Sigmoid colon (tissue), 7 donors: ENCODE results near the gene TSC22D1. TPM values are rescaled to one million over a fixed set of nuclear protein-coding genes. Genes with fewer than 3 reads are reported as not detected.

ENCODE experiments used
- DNase-seq: peaks from one replicate; pipeline ENCODE4 v3.0.0-alpha.2; 2019
- H3K27ac ChIP-seq, 4 donors: fragments of 200-600 bp; sonication (generic); one replicate each; pipeline ENCODE4 v1.5.1; 2016 to 2019; ENCODE audit warnings: mild to moderate bottlenecking in 1 of 4
- H3K27me3 ChIP-seq, 3 donors: fragments of 200-600 bp; sonication (generic); one replicate each; pipeline ENCODE4 v1.5.1; 2019; ENCODE audit warnings: mild to moderate bottlenecking in 1 of 3
- H3K36me3 ChIP-seq, 4 donors: fragments of 200-600 bp; sonication (generic); one replicate each; pipeline ENCODE4 v1.5.1; 2016 to 2019
- H3K4me1 ChIP-seq, 4 donors: fragments of 200-600 bp; sonication (generic); one replicate each; pipeline ENCODE4 v1.5.1; 2017 to 2019
- H3K4me3 ChIP-seq, 4 donors: fragments of 200-600 bp; sonication (generic); one replicate each; pipeline ENCODE4 v1.5.1; 2017 to 2019; ENCODE audit warnings: mild to moderate bottlenecking in 2 of 4, moderate library complexity in 1 of 4
- H3K9me3 ChIP-seq, 4 donors: fragments of 200-600 bp in 3 of 4; sonication (generic) in 3 of 4; one replicate each; pipeline versions ENCODE4 v1.5.1 to v1.6.1; 2013 to 2019
- CTCF ChIP-seq, 4 experiments: fragments of 450-650 bp in 3 of 4; fragments of 200-600 bp in 1 of 4; IDR thresholded peaks; one replicate each; pipeline ENCODE4 v1.5.1; 2016 to 2019; ENCODE audit warnings: antibody characterized with exemption in 4 of 4, mild to moderate bottlenecking in 3 of 4, moderate library complexity in 2 of 4
- EP300 ChIP-seq, 4 donors: sonication (generic); formaldehyde crosslinking; IDR thresholded peaks; one replicate each; pipeline ENCODE4 v1.6.1; 2017; ENCODE audit warnings: antibody characterized with exemption in 4 of 4
- POLR2A ChIP-seq, 2 donors: fragments of 450-650 bp; IDR thresholded peaks; one replicate each; pipeline ENCODE4 v1.6.1; 2016; ENCODE audit warnings: antibody characterized with exemption in 2 of 2, mild to moderate bottlenecking in 2 of 2, moderate library complexity in 2 of 2
- POLR2AphosphoS5 ChIP-seq, 4 donors: sonication (generic); formaldehyde crosslinking; IDR thresholded peaks; one replicate each; pipeline ENCODE4 v1.6.1; 2017; ENCODE audit warnings: antibody characterized with exemption in 4 of 4
- WGBS, 2 donors: extraction: QIAGEN DNeasy Blood & Tissue Kit; methylation state at CpG; one replicate each; pipeline ENCODE4 v1.1.7; 2013; 5-methylcytosine and 5-hydroxymethylcytosine counted together
- intact Hi-C: fragments of 100-400 bp; cut with DNase I; formaldehyde crosslinking; loops from one replicate; pipeline ENCODE4 v1.15.1; 2023
- polyA plus RNA-seq, 3 donors: library from polyadenylated mRNA; stranded (reverse); fragments of 200-250 nt; gene quantifications; one replicate each; pipeline ENCODE4 v1.2.3, GENCODE V29; 2013
- total RNA-seq, 4 donors: library from RNA; depleted of rRNA; stranded (reverse); fragments of >200 nt; gene quantifications; one replicate each; pipeline ENCODE4 v1.1.0, GENCODE V29; 2016
- donor health status: healthy with polysubstance abuse.
- donor health status: Bipolar disorder and iron deficiency.
- donor health status: healthy.

Gene TSC22D1
- total and polyA plus RNA-seq, 7 donors, result 121 to 225 (median 176) TPM

GRCh38 chr13:44497801-44498200 lies 78.3 kb downstream of the TSC22D1 start:
- H3K27me3 ChIP-seq, result no peaks in the 10 kb centered on the region
- H3K27ac ChIP-seq, result no peak overlapping the region
- H3K4me1 ChIP-seq, result no peaks in the 10 kb centered on the region
- TF ChIP-seq CTCF (IDR thresholded peaks at IDR 0.05) (no peak), POLR2A (IDR thresholded peaks at IDR 0.05) (no peak), POLR2AphosphoS5 (IDR thresholded peaks at IDR 0.05) (no peak), EP300 (IDR thresholded peaks at IDR 0.05) (no peak)
- H3K4me3 ChIP-seq, result no peak overlapping the region
- H3K36me3 ChIP-seq, result no peaks in the 10 kb centered on the region
- DNase-seq, result no peak
- intact Hi-C loops, result no loop called here
- H3K9me3 ChIP-seq, result no peaks in the 10 kb centered on the region

DNA sequence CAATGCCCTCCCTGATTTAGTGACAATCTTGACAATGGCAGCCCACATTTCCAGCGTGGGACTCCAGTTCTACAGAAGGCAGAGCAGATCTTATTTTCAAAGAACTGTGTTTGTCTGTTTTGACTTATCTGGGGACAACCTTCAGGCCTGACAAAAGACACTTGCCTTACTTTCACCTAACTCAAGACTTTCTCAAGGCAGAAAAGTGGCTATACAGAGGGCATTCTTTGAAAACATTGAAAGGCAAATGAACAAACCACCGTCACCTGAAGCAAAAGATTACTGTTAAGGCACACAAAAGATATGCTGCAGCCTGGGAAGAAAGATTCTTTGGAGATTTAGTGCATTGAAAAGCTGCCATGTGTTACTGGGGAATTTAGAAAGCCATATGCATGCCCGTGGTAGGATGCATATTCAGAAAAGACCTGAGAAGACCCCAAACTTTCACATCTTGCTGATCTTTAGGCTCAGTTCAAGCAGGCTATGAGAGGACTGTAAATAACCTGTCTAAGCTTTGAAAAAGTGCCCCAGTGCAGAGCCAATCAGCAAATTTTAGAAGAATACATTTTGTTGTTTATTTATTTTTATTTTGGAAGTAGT lies 82.8 kb downstream of the TSC22D1 start:
- 87 to 88% methylated on average over 3 of the region's 3 CpGs for whole genome bisulfite sequencing, 2 donors
- Histone ChIP-seq H3K36me3 (no peaks in the 10 kb centered on the region), H3K9me3 (no peaks in the 10 kb centered on the region), H3K4me3 (no peak overlapping the region), H3K4me1 (no peaks in the 10 kb centered on the region), H3K27me3 (no peaks in the 10 kb centered on the region), H3K27ac (no peak overlapping the region)
- no peak for TF ChIP-seq POLR2A (IDR thresholded peaks at IDR 0.05)
- no peak for TF ChIP-seq CTCF (IDR thresholded peaks at IDR 0.05)
- no peak for TF ChIP-seq POLR2AphosphoS5 (IDR thresholded peaks at IDR 0.05)
- TF ChIP-seq EP300 (IDR thresholded peaks at IDR 0.05), result no peak
- intact Hi-C loops, result no loop called here
- no peak for DNase-seq

- H3K27me3 ChIP-seq, result no peaks in the 10 kb centered on the region
- 75 to 94% methylated on average over 1 of the region's 1 CpG for whole genome bisulfite sequencing, 2 donors
- no peak for TF ChIP-seq CTCF (IDR thresholded peaks at IDR 0.05)
- TF ChIP-seq EP300 (IDR thresholded peaks at IDR 0.05), result no peak
- no peak for TF ChIP-seq POLR2AphosphoS5 (IDR thresholded peaks at IDR 0.05)
- H3K36me3 ChIP-seq, result no peaks in the 10 kb centered on the region
- H3K27ac ChIP-seq, result no peak overlapping the region
- no peak for DNase-seq
- H3K4me1 ChIP-seq, result no peaks in the 10 kb centered on the region
- H3K9me3 ChIP-seq, result no peaks in the 10 kb centered on the region
- no peak overlapping the region for H3K4me3 ChIP-seq
- intact Hi-C loops, result no loop called here
These were observed 86.4 kb downstream of the TSC22D1 start for GRCh38 chr13:44489751-44490150.

GRCh38 chr13:44487989-44488388 lies 88.1 kb downstream of the TSC22D1 start:
- intact Hi-C loops, result no loop called here
- Histone ChIP-seq H3K4me1 (no peaks in the 10 kb centered on the region), H3K36me3 (no peaks in the 10 kb centered on the region), H3K4me3 (no peak overlapping the region), H3K27me3 (no peaks in the 10 kb centered on the region), H3K27ac (no peak overlapping the region), H3K9me3 (no peaks in the 10 kb centered on the region)
- TF ChIP-seq EP300 (IDR thresholded peaks at IDR 0.05), result no peak
- no peak for TF ChIP-seq POLR2A (IDR thresholded peaks at IDR 0.05)
- TF ChIP-seq POLR2AphosphoS5 (IDR thresholded peaks at IDR 0.05), result no peak
- no peak for TF ChIP-seq CTCF (IDR thresholded peaks at IDR 0.05)
- WGBS, 2 donors, result 83 to 91% methylated on average over 1 of the region's 1 CpG
- no peak for DNase-seq

DNA sequence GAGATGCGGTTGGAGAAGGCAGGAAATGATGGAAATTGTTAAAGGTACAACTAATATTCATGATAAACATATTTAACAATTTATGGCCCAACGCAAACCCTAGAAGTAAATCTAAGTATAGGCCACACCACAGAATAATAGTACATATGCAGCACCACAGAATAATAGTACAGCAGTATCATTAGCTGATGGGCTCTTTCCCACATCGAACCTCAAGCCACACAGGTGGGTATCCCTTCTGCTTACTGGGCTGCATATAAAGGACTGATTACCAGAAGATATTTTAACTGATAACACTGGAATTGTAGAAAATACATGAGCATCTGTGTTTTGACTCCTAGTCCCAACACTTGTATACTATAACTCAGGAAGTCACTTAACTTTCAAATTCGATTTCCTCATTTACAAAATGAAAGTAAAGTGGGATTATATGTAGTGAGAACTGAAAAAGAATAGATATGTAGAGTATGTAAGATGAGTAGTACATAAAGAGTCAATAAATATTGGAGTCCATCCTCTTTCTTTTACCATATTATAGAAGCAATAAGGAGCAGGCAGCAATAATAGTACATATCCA lies 91.5 kb downstream of the TSC22D1 start:
- H3K4me1 ChIP-seq, result no peaks in the 10 kb centered on the region
- H3K9me3 ChIP-seq, result no peaks in the 10 kb centered on the region
- H3K36me3 ChIP-seq, result no peaks in the 10 kb centered on the region
- TF ChIP-seq CTCF (IDR thresholded peaks at IDR 0.05) (no peak), POLR2AphosphoS5 (IDR thresholded peaks at IDR 0.05) (no peak), EP300 (IDR thresholded peaks at IDR 0.05) (no peak), POLR2A (IDR thresholded peaks at IDR 0.05) (no peak)
- intact Hi-C loops, result loop anchor here (1.0 to 5.0 kb wide), 2 partner anchors 93 to 486 kb away; partner anchors contain the start of gene TSC22D1
- 65 to 77% methylated on average over 4 of the region's 4 CpGs for WGBS, 2 donors
- H3K4me3 ChIP-seq, result no peak overlapping the region
- no peak for DNase-seq
- H3K27me3 ChIP-seq, result no peaks in the 10 kb centered on the region
- H3K27ac ChIP-seq, result no peak overlapping the region
